Measurements from ENCODE around the gene NOL12.

The NOL12 gene

GRCh38 chr22:37679670-37680069, 6.5 kb upstream of the NOL12 start:
- Histone ChIP-seq H3K4me2 (ENCODE audit: low read length) (no peak overlapping the region), H3K9me2 (ENCODE audit: low read depth, low read length) (no peaks in the 10 kb centered on the region), H3K4me3 (ENCODE audit: low read depth, low read length, poor library complexity, severe bottlenecking) (no peak overlapping the region), H3K79me2 (ENCODE audit: insufficient read depth, low read length) (no peaks in the 10 kb centered on the region), H2AFZ (ENCODE audit: low read length) (no peak overlapping the region), H3K36me3 (ENCODE audit: insufficient read depth, low read length) (no peaks in the 10 kb centered on the region), H3K4me1 (ENCODE audit: insufficient read depth, low read length, severe bottlenecking) (peaks cover 38% of the 10 kb centered on the region), H3F3A (ENCODE audit: insufficient read depth, low read length) (no peaks in the 10 kb centered on the region), H3K27ac (ENCODE audit: low read depth, low read length, poor library complexity, severe bottlenecking) (no peak overlapping the region), H4K20me1 (ENCODE audit: insufficient read depth, low read length) (no peaks in the 10 kb centered on the region), H3K9ac (ENCODE audit: low read length) (no peak overlapping the region), H3K9me3 (ENCODE audit: low read length) (no peaks in the 10 kb centered on the region), H3K27me3 (ENCODE audit: insufficient read depth, low read length) (no peaks in the 10 kb centered on the region)
- TF ChIP-seq CTCF (IDR thresholded peaks at IDR 0.05; ENCODE audit: low read length) (no peak), EZH2 (IDR thresholded peaks at IDR 0.05; ENCODE audit: borderline replicate concordance, low read length) (no peak)

- TF ChIP-seq CTCF (IDR thresholded peaks at IDR 0.05; ENCODE audit: low read length): no peak
- no peak for TF ChIP-seq EZH2 (IDR thresholded peaks at IDR 0.05; ENCODE audit: borderline replicate concordance, low read length)
- no peaks in the 10 kb centered on the region for H3K79me2 ChIP-seq (ENCODE audit: insufficient read depth, low read length)
- peaks cover 38% of the 10 kb centered on the region for H3K4me1 ChIP-seq (ENCODE audit: insufficient read depth, low read length, severe bottlenecking)
- H3K27ac ChIP-seq (ENCODE audit: low read depth, low read length, poor library complexity, severe bottlenecking): no peak overlapping the region
- no peak overlapping the region for H3K4me3 ChIP-seq (ENCODE audit: low read depth, low read length, poor library complexity, severe bottlenecking)
- no peaks in the 10 kb centered on the region for H3K36me3 ChIP-seq (ENCODE audit: insufficient read depth, low read length)
- no peaks in the 10 kb centered on the region for H3K9me2 ChIP-seq (ENCODE audit: low read depth, low read length)
- H3K4me2 ChIP-seq (ENCODE audit: low read length): no peak overlapping the region
- no peak overlapping the region for H2AFZ ChIP-seq (ENCODE audit: low read length)
- H3F3A ChIP-seq (ENCODE audit: insufficient read depth, low read length): no peaks in the 10 kb centered on the region
- H3K9ac ChIP-seq (ENCODE audit: low read length): no peak overlapping the region
- H3K9me3 ChIP-seq (ENCODE audit: low read length): no peaks in the 10 kb centered on the region
- no peaks in the 10 kb centered on the region for H3K27me3 ChIP-seq (ENCODE audit: insufficient read depth, low read length)
- no peaks in the 10 kb centered on the region for H4K20me1 ChIP-seq (ENCODE audit: insufficient read depth, low read length)
Observed at GRCh38 chr22:37680191-37680851, 5.8 kb upstream of the NOL12 start.

GRCh38 chr22:37681001-37681424, 5.1 kb upstream of the NOL12 start:
- Histone ChIP-seq H3K36me3 (ENCODE audit: insufficient read depth, low read length) (no peaks in the 10 kb centered on the region), H3K79me2 (ENCODE audit: insufficient read depth, low read length) (no peaks in the 10 kb centered on the region), H3K9ac (ENCODE audit: low read length) (no peak overlapping the region), H3K27me3 (ENCODE audit: insufficient read depth, low read length) (no peaks in the 10 kb centered on the region), H3K4me2 (ENCODE audit: low read length) (no peak overlapping the region), H2AFZ (ENCODE audit: low read length) (no peak overlapping the region; the same call in 1 of the 2 replicates), H3K4me3 (ENCODE audit: low read depth, low read length, poor library complexity, severe bottlenecking) (no peak overlapping the region), H3F3A (ENCODE audit: insufficient read depth, low read length) (no peaks in the 10 kb centered on the region), H3K27ac (ENCODE audit: low read depth, low read length, poor library complexity, severe bottlenecking) (peak overlapping the region; percentile 10), H4K20me1 (ENCODE audit: insufficient read depth, low read length) (no peaks in the 10 kb centered on the region), H3K4me1 (ENCODE audit: insufficient read depth, low read length, severe bottlenecking) (peaks cover 38% of the 10 kb centered on the region), H3K9me3 (ENCODE audit: low read length) (no peaks in the 10 kb centered on the region), H3K9me2 (ENCODE audit: low read depth, low read length) (no peaks in the 10 kb centered on the region)
- TF ChIP-seq EZH2 (IDR thresholded peaks at IDR 0.05; ENCODE audit: borderline replicate concordance, low read length) (no peak), CTCF (IDR thresholded peaks at IDR 0.05; ENCODE audit: low read length) (no peak)
